BJ (cell line): ENCODE data around the gene POMP. TPM values are rescaled to one million over a fixed set of nuclear protein-coding genes. Genes with fewer than 3 reads are reported as not detected.

ENCODE experiments used
- CTCF ChIA-PET: fragments of 350-600 bp; formaldehyde crosslinking; extraction: SDS; loops from one replicate; lab custom pipeline; 2021; ENCODE audit warnings: antibody characterized with exemption, inconsistent platforms; lab: Yijun Ruan, JAX
- POLR2A ChIA-PET: fragments of 300-600 bp; sonication (Branson Sonifier 250); formaldehyde crosslinking; extraction: SDS; loops from one replicate; lab custom pipeline; 2021; ENCODE audit warnings: antibody characterized with exemption; lab: Charles Lee
- DNase-seq: peaks from one replicate; pipeline ENCODE4 v3.0.0-alpha.2; 2011; ENCODE audit warnings: low read depth
- H3K27me3 ChIP-seq: 2 replicates; pipeline ENCODE4 v1.6.0; 2011; ENCODE audit warnings: low read length; ENCODE audit not compliant: control insufficient read depth, insufficient read depth
- H3K36me3 ChIP-seq: 2 replicates; pipeline ENCODE4 v1.5.1; 2011; ENCODE audit warnings: low read length; ENCODE audit not compliant: control insufficient read depth, insufficient read depth
- H3K4me3 ChIP-seq: 2 replicates; pipeline ENCODE4 v1.5.1; 2011; ENCODE audit warnings: low read depth, mild to moderate bottlenecking, control low read depth, low read length
- polyA plus RNA-seq: library from polyadenylated mRNA; depleted of rRNA; stranded (reverse); fragments of >200 nt; gene quantifications from 2 replicates; pipeline ENCODE4 v1.2.3, GENCODE V29; 2011
- TF ChIP-seq, protein P1 (sequence below): IDR thresholded peaks from 2 replicates; pipeline ENCODE4 v1.5.1; 2011; ENCODE audit warnings: low read depth, mild to moderate bottlenecking, control low read depth, inconsistent platforms, low read length, moderate library complexity; ENCODE audit not compliant: insufficient read depth

POMP gene
- polyA plus RNA-seq, 1 experiment, result 25.9 TPM

DNA sequence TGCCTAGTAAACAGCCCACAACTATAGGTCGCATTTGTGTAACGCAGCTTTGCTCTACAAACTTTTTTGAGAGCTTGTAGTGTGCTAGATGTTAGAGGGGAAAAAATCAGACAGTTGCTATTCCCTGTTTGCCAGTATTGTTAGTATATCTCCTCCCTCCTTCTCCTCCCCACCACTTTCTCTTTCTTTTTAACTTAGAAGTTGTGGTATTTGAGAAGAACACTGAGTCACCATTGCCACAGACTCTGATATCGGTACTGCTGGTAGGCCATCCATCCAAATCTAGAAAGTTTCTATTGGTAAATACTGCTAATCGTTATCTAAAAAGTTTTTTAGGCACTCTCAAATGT, 666 bp downstream of the POMP start:
- peak overlapping the region; percentile 61 for H3K4me3 ChIP-seq
- POLR2A ChIA-PET, result no interaction called here
- CTCF ChIA-PET, result interaction anchor here (0.8 to 1.9 kb wide), 3 partner anchors 23 to 354 kb away, joined by 4 to 5 read pairs (median 4); no protein-coding TSS in a partner anchor
- H3K36me3 ChIP-seq, result no peaks in the 10 kb centered on the region; the same call in none of the 2 replicates
- DNase-seq, result no peak
- no peaks in the 10 kb centered on the region for H3K27me3 ChIP-seq
- TF ChIP-seq, protein P1, sequence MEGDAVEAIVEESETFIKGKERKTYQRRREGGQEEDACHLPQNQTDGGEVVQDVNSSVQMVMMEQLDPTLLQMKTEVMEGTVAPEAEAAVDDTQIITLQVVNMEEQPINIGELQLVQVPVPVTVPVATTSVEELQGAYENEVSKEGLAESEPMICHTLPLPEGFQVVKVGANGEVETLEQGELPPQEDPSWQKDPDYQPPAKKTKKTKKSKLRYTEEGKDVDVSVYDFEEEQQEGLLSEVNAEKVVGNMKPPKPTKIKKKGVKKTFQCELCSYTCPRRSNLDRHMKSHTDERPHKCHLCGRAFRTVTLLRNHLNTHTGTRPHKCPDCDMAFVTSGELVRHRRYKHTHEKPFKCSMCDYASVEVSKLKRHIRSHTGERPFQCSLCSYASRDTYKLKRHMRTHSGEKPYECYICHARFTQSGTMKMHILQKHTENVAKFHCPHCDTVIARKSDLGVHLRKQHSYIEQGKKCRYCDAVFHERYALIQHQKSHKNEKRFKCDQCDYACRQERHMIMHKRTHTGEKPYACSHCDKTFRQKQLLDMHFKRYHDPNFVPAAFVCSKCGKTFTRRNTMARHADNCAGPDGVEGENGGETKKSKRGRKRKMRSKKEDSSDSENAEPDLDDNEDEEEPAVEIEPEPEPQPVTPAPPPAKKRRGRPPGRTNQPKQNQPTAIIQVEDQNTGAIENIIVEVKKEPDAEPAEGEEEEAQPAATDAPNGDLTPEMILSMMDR, result no peak

DNA sequence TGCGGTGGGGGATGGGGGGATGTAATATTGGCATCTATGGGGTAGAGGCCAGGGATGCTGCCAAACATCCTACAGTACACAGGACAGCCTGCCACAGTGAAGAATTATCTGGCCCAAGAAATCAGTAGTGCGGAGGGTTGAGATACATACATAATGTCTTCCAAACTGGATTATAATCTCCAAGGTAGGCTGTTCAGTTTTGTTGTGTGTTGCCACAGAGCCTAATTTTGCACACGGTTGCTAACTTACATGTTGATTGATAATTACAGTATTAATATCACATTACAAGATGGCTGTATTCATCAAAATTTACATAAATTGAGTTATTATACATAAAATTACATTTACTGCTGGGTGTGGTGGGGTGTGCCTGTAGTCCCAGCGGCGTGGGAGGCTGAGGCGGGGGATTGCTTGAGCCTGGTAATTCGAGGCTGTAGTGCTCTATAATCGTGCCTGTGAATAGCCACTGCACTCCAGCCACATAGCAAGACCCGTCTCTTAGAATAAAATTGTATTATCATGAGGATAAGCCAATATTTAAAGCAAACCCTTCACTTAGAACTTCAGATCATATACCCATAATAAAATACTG, 8.1 kb downstream of the POMP start:
- CTCF ChIA-PET, result interaction anchor here (1.8 kb wide), 1 partner anchor 148 kb away, joined by 3 read pairs; no protein-coding TSS in a partner anchor
- Histone ChIP-seq H3K4me3 (no peak overlapping the region), H3K27me3 (no peaks in the 10 kb centered on the region), H3K36me3 (peaks cover 10% of the 10 kb centered on the region)
- no peak for DNase-seq
- POLR2A ChIA-PET, result no interaction called here
- TF ChIP-seq, protein P1, result no peak

DNA sequence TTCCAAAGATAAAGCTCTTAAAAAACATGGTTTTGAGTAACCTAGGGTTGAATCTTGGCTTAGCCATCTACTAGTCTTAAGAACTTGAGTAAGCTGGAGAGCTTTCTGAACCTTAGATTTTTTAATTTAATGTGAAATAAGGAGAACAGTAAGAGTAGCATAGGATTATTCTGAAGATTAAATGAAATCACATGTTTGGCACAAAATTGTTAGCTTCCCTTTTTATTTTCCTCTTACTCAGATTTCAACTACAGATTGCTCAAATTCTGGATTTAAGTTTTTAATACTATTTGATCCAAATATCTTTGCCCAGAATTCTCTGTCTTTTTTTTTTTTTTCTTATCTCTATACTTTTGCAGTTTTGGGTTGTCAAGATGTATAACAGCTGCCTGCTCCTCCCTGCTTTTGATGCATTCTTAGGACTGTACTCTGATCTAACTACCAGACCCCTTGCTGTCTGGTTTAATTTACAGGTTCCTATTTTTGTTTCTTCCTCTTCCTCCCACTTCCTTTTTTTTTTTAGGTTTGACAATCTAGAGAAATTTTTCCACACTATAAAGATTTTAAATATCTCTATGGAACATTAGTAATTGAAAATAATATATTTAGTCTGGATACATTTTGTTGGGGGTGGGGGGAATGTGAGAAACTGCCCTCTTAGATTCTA, 12.3 kb downstream of the POMP start:
- Histone ChIP-seq H3K36me3 (peaks cover 20% of the 10 kb centered on the region), H3K4me3 (no peak overlapping the region), H3K27me3 (no peaks in the 10 kb centered on the region)
- TF ChIP-seq, protein P1, result no peak
- ChIA-PET CTCF (interaction anchor here (0.7 to 10.4 kb wide), 4 partner anchors 9 to 126 kb away, joined by 3 to 102 read pairs (median 3); no protein-coding TSS in a partner anchor), POLR2A (no interaction called here)
- DNase-seq, result no peak

DNA sequence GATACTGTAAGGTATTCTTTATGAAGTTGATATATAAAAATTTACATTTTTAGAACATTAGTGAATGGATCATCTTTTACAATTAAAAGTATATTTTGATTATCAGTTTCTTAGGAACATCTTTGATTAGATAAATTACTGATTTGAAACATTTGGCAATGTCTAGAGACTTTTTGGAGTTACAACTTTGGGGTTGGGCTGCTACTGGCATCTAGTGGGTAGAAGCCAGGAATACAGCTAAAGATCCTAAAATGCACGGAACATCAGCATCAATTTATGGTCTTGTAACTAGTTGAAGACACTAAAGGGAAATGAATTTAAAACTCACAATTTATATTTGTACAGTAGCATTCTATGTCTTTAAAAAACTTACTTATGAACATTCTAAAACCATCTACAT, 19.9 kb downstream of the POMP start:
- CTCF ChIA-PET, result interaction anchor here (0.6 to 10.4 kb wide), 5 partner anchors 10 to 375 kb away, joined by 3 to 102 read pairs (median 4); no protein-coding TSS in a partner anchor
- POLR2A ChIA-PET, result no interaction called here
- no peak overlapping the region for H3K4me3 ChIP-seq
- peaks cover 4% of the 10 kb centered on the region for H3K36me3 ChIP-seq
- no peaks in the 10 kb centered on the region for H3K27me3 ChIP-seq
- TF ChIP-seq, protein P1, result peak; percentile 30; the same call in 1 of the 2 replicates
- DNase-seq, result no peak

DNA sequence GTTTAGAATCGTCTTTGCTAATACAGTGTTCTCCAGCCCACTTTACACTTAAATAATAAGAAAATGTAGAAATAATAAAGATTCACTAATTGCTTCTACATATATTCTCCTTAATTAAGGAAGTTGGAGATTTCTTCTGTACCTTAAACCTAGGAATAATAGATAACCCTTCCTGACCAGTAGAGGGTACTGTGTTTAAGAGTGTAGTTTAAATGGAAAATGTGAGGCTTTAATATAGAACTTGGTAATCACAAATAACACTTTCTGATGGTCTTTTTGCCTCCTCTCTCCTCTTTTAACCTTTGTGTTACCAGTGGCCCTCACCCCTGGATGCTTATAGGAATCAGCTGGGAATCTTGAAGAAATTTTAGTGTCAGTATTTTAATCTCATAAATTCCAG, 20.7 kb downstream of the POMP start:
- TF ChIP-seq, protein P1, result peak; percentile 34; the same call in 1 of the 2 replicates
- CTCF ChIA-PET, result interaction anchor here (0.8 to 10.4 kb wide), 13 partner anchors 8 to 376 kb away, joined by 3 to 102 read pairs (median 3); no protein-coding TSS in a partner anchor
- no peak for DNase-seq
- POLR2A ChIA-PET, result no interaction called here
- Histone ChIP-seq H3K27me3 (no peaks in the 10 kb centered on the region), H3K36me3 (no peaks in the 10 kb centered on the region; the same call in none of the 2 replicates), H3K4me3 (no peak overlapping the region)
